IMR-90 (cell line): ENCODE results near the gene C1orf105. TPM values are rescaled to one million over a fixed set of nuclear protein-coding genes. Genes with fewer than 3 reads are reported as not detected.

Experiments used
- ATAC-seq: fragments of 200-7000 bp; cut with Tn5 transposase; 2 replicates; pipeline ENCODE4 v1.9.1; 2020; ENCODE audit warnings: low read depth, mild to moderate bottlenecking, moderate library complexity
- BruUV-seq: library from RNA; stranded (reverse); fragments of 400-500 nt; replicated peaks from 2 replicates; lab custom pipeline; 2021; lab: Mats Ljungman, UMichigan
- CTCF ChIA-PET: fragments of 300-600 bp; formaldehyde crosslinking; extraction: SDS; loops from one replicate; lab custom pipeline; 2021; ENCODE audit warnings: antibody characterized with exemption; lab: Yijun Ruan, JAX
- POLR2A ChIA-PET: fragments of 300-600 bp; sonication (Branson Sonifier 250); formaldehyde crosslinking; loops from one replicate; lab custom pipeline; 2022; ENCODE audit warnings: antibody characterized with exemption; ENCODE audit not compliant: unreplicated experiment; lab: Charles Lee
- DNase-seq: peaks from one replicate; pipeline ENCODE4 v3.0.0; 2013
- H2AFZ ChIP-seq: replicated peaks from 2 replicates; pipeline ENCODE3; 2013; ENCODE audit warnings: low read length, mild to moderate bottlenecking; ENCODE audit not compliant: poor library complexity
- H2AK5ac ChIP-seq: 2 replicates; pipeline ENCODE4 v1.6.1; 2013; ENCODE audit warnings: low read depth, low read length, inconsistent platforms
- H2AK9ac ChIP-seq: replicated peaks from 2 replicates; pipeline ENCODE3; 2013; ENCODE audit warnings: mild to moderate bottlenecking, low read depth, low read length, moderate library complexity; ENCODE audit not compliant: poor library complexity
- H2BK120ac ChIP-seq: 2 replicates; pipeline ENCODE4 v1.6.1; 2013; ENCODE audit warnings: low read depth, low read length, inconsistent platforms
- H2BK15ac ChIP-seq: 3 replicates; pipeline ENCODE4 v1.6.1; 2013; ENCODE audit warnings: low read depth, low read length, inconsistent platforms
- H2BK20ac ChIP-seq: 2 replicates; pipeline ENCODE4 v1.6.1; 2013; ENCODE audit warnings: low read depth, mild to moderate bottlenecking, inconsistent platforms, low read length, moderate library complexity
- H2BK5ac ChIP-seq: 2 replicates; pipeline ENCODE4 v1.6.1; 2013; ENCODE audit warnings: mild to moderate bottlenecking, low read depth, low read length, inconsistent platforms; ENCODE audit not compliant: poor library complexity, severe bottlenecking
- H3K14ac ChIP-seq: replicated peaks from 2 replicates; pipeline ENCODE4 v1.6.1; 2013; ENCODE audit warnings: low read depth, low read length, inconsistent platforms
- H3K18ac ChIP-seq: 2 replicates; pipeline ENCODE4 v1.6.1; 2013; ENCODE audit warnings: low read depth, low read length, control low read depth
- H3K23ac ChIP-seq: 2 replicates; pipeline ENCODE4 v1.6.1; 2013; ENCODE audit warnings: low read depth, low read length, inconsistent platforms
- H3K27ac ChIP-seq: 2 replicates; pipeline ENCODE4 v1.5.1; 2013; ENCODE audit warnings: mild to moderate bottlenecking, control low read depth, low read length; ENCODE audit not compliant: insufficient read depth
- H3K27me3 ChIP-seq: 2 replicates; pipeline ENCODE4 v1.6.1; 2013; ENCODE audit warnings: low read length; ENCODE audit not compliant: control insufficient read depth, insufficient read depth
- H3K36me3 ChIP-seq: 2 replicates; pipeline ENCODE4 v1.6.1; 2013; ENCODE audit warnings: low read length, mixed read lengths; ENCODE audit not compliant: control insufficient read depth, insufficient read depth
- H3K4ac ChIP-seq: 2 replicates; pipeline ENCODE4 v1.6.1; 2013; ENCODE audit warnings: low read depth, low read length, inconsistent platforms
- H3K4me1 ChIP-seq: 2 replicates; pipeline ENCODE4 v1.6.1; 2013; ENCODE audit warnings: low read length, mixed read lengths; ENCODE audit not compliant: control insufficient read depth, insufficient read depth
- H3K4me2 ChIP-seq: 2 replicates; pipeline ENCODE4 v1.6.1; 2013; ENCODE audit warnings: low read depth, mild to moderate bottlenecking, control low read depth, low read length, moderate library complexity
- H3K4me3 ChIP-seq: 2 replicates; pipeline ENCODE4 v1.5.1; 2013; ENCODE audit warnings: low read depth, mild to moderate bottlenecking, control low read depth, low read length, moderate library complexity; ENCODE audit not compliant: insufficient read depth
- H3K56ac ChIP-seq: 2 replicates; pipeline ENCODE4 v1.6.1; 2013; ENCODE audit warnings: low read length, inconsistent platforms; ENCODE audit not compliant: insufficient read depth; ENCODE audit errors: extremely low read depth
- H3K79me1 ChIP-seq, 2 experiments: 2 replicates each; pipeline ENCODE4 v1.6.1; 2013; ENCODE audit warnings: low read length in 2 of 2, inconsistent platforms in 1 of 2, low read depth in 1 of 2
- H3K9ac ChIP-seq: 2 replicates; pipeline ENCODE4 v1.6.1; 2013; ENCODE audit warnings: low read depth, low read length, control low read depth
- H3K9me1 ChIP-seq: 2 replicates; pipeline ENCODE4 v1.6.1; 2013; ENCODE audit warnings: low read length, inconsistent platforms; ENCODE audit not compliant: insufficient read depth
- H3K9me3 ChIP-seq: 2 replicates; pipeline ENCODE4 v1.6.1; 2013; ENCODE audit warnings: low read length; ENCODE audit not compliant: control insufficient read depth, insufficient read depth
- H4K20me1 ChIP-seq: 2 replicates; pipeline ENCODE4 v1.6.1; 2013; ENCODE audit warnings: low read length, inconsistent platforms; ENCODE audit not compliant: insufficient read depth
- H4K5ac ChIP-seq: 2 replicates; pipeline ENCODE4 v1.6.1; 2013; ENCODE audit warnings: mild to moderate bottlenecking, low read depth, low read length, control low read depth
- H4K8ac ChIP-seq, 2 experiments: 2 replicates each; pipeline ENCODE4 v1.6.1; 2013; ENCODE audit warnings: low read depth in 2 of 2, low read length in 2 of 2, control low read depth in 1 of 2, inconsistent platforms in 1 of 2
- H4K91ac ChIP-seq: 2 replicates; pipeline ENCODE4 v1.6.1; 2013; ENCODE audit warnings: low read depth, low read length, inconsistent platforms; ENCODE audit not compliant: insufficient read depth
- CEBPB ChIP-seq: IDR thresholded peaks from 2 replicates; pipeline ENCODE4 v1.6.1; 2012; ENCODE audit warnings: low read depth, low read length, improper control_type of control experiment
- CTCF ChIP-seq: conservative IDR thresholded peaks from 2 replicates; pipeline ENCODE4 v1.5.1; 2012; ENCODE audit warnings: mild to moderate bottlenecking, low read depth, low read length, improper control_type of control experiment
- ELK1 ChIP-seq: fragments of 150-350 bp; IDR thresholded peaks from 2 replicates; pipeline ENCODE4 v1.6.1; 2016; ENCODE audit warnings: low read depth, mild to moderate bottlenecking, low read length, moderate library complexity, borderline replicate concordance
- MAFK ChIP-seq: IDR thresholded peaks from 2 replicates; pipeline ENCODE4 v1.6.1; 2012; ENCODE audit warnings: low read depth, low read length, improper control_type of control experiment
- MAZ ChIP-seq: IDR thresholded peaks from 2 replicates; pipeline ENCODE4 v1.6.1; 2012; ENCODE audit warnings: low read depth, mild to moderate bottlenecking, low read length, improper control_type of control experiment, moderate library complexity, borderline replicate concordance
- MXI1 ChIP-seq: IDR thresholded peaks from 2 replicates; pipeline ENCODE4 v1.6.1; 2012; ENCODE audit warnings: low read depth, mild to moderate bottlenecking, low read length, moderate library complexity, borderline replicate concordance
- NFE2L2 ChIP-seq: fragments of 150-350 bp; IDR thresholded peaks from 2 replicates; pipeline ENCODE4 v1.6.1; 2016; ENCODE audit warnings: low read depth, mild to moderate bottlenecking, low read length
- RAD21 ChIP-seq: IDR thresholded peaks from 2 replicates; pipeline ENCODE4 v1.6.1; 2012; ENCODE audit warnings: low read length, improper control_type of control experiment
- SMC3 ChIP-seq: fragments of 150-350 bp; IDR thresholded peaks from 2 replicates; pipeline ENCODE4 v1.6.1; 2016; ENCODE audit warnings: low read depth, mild to moderate bottlenecking, antibody characterized with exemption, low read length, moderate library complexity
- WGBS, 2 experiments: methylation state at CpG; one replicate each; pipeline versions ENCODE4 v1.1.5 to v1.1.7; 2013; ENCODE audit warnings: missing lambda C conversion rate in 2 of 2; ENCODE audit not compliant: insufficient read length in 1 of 2; ENCODE audit errors: extremely low coverage in 2 of 2; 5-methylcytosine and 5-hydroxymethylcytosine counted together
- dilution Hi-C: fragments of 300-500 bp; cut with HindIII; formaldehyde crosslinking; loops from one replicate; pipeline ENCODE4 v1.14.3; 2018; ENCODE audit warnings: low sequenced_read_pairs; ENCODE audit not compliant: unreplicated experiment
- in situ Hi-C: fragments of 300-500 bp; cut with MboI; formaldehyde crosslinking; loops from 3 replicates; pipeline ENCODE4 v1.14.3; 2019; ENCODE audit warnings: low sequenced_read_pairs, inconsistent platforms, mixed read lengths
- intact Hi-C: fragments of 100-400 bp; cut with micrococcal nuclease; formaldehyde crosslinking; loops from 2 replicates; pipeline ENCODE4 v1.10.0; 2022
- polyA plus RNA-seq, 3 experiments: library from polyadenylated mRNA; depleted of rRNA; stranded (reverse); fragments of >200 nt; gene quantifications; 2 replicates each; pipeline ENCODE4 v1.2.3, GENCODE V29; 2012; ENCODE audit warnings: low replicate concordance in 1 of 3
- total RNA-seq: library from RNA; depleted of rRNA; stranded (reverse); fragments of >200 nt; gene quantifications from 2 replicates; pipeline ENCODE4 v1.2.3, GENCODE V29; 2012

The C1orf105 gene
- total and polyA plus RNA-seq, 2 of the 4 experiments (the other 2 are of a cell fraction), result not detected

- H3K27ac ChIP-seq, result no peak overlapping the region
- WGBS, 2 experiments, result no CpG with 5 or more reads among the region's 3 CpGs
- intact Hi-C loops, result no loop called here
Measured at GRCh38 chr1:172390301-172390682, 30.2 kb upstream of the C1orf105 start.

More at GRCh38 chr1:172390301-172390682, 30.2 kb upstream of the C1orf105 start:
- in situ Hi-C loops (loop anchor here (10.0 kb wide), 1 partner anchor 245 kb away; no protein-coding TSS in a partner anchor), dilution Hi-C loops (no loop called here)
- no peak for TF ChIP-seq MAZ
- TF ChIP-seq RAD21, result no peak
- no peak for TF ChIP-seq MXI1
- TF ChIP-seq CTCF, result no peak
- no peak for TF ChIP-seq MAFK
- no peak for TF ChIP-seq CEBPB
- TF ChIP-seq NFE2L2, result no peak
- no peak for TF ChIP-seq SMC3
- no peak for TF ChIP-seq ELK1
- Histone ChIP-seq H3K56ac (no peak overlapping the region), H2BK120ac (no peak overlapping the region), H3K4ac (no peak overlapping the region), H2AK9ac (no peak overlapping the region), H3K4me1 (peaks cover 5% of the 10 kb centered on the region), H3K79me1 (no peaks in the 10 kb centered on the region), H4K91ac (no peak overlapping the region), H3K4me3 (no peak overlapping the region), H4K5ac (no peak overlapping the region), H3K23ac (no peak overlapping the region), H3K14ac (no peak overlapping the region), H3K4me2 (no peak overlapping the region), H3K18ac (no peak overlapping the region), H3K27me3 (no peaks in the 10 kb centered on the region), H3K9me3 (no peaks in the 10 kb centered on the region), H2BK15ac (no peak overlapping the region), H4K20me1 (no peaks in the 10 kb centered on the region), H4K8ac (no peak overlapping the region), H3K9ac (no peak overlapping the region), H3K9me1 (0 out of 2 replicates have a peak, but pooled peaks cover 4% of the 10 kb centered on the region), H3K36me3 (no peaks in the 10 kb centered on the region), H2BK20ac (no peak overlapping the region), H2BK5ac (no peak overlapping the region), H2AK5ac (0 out of 2 replicates have a peak overlapping the region, but pooled peaks have one; percentile 30), H2AFZ (no peak overlapping the region)
- no TSS peak for BruUV-seq
- no peak for DNase-seq
- CTCF ChIA-PET, result interaction anchor here (1.2 to 1.3 kb wide), 2 partner anchors 242 to 248 kb away, joined by 3 read pairs; no protein-coding TSS in a partner anchor
- no peak for ATAC-seq
- POLR2A ChIA-PET, result no interaction called here
